Measurements from ENCODE around the gene DDR2. TPM values are rescaled to one million over a fixed set of nuclear protein-coding genes. Genes with fewer than 3 reads are reported as not detected.

The DDR2 gene
- total RNA-seq, 1 donor from 2014 or later = 5.8 TPM

DNA sequence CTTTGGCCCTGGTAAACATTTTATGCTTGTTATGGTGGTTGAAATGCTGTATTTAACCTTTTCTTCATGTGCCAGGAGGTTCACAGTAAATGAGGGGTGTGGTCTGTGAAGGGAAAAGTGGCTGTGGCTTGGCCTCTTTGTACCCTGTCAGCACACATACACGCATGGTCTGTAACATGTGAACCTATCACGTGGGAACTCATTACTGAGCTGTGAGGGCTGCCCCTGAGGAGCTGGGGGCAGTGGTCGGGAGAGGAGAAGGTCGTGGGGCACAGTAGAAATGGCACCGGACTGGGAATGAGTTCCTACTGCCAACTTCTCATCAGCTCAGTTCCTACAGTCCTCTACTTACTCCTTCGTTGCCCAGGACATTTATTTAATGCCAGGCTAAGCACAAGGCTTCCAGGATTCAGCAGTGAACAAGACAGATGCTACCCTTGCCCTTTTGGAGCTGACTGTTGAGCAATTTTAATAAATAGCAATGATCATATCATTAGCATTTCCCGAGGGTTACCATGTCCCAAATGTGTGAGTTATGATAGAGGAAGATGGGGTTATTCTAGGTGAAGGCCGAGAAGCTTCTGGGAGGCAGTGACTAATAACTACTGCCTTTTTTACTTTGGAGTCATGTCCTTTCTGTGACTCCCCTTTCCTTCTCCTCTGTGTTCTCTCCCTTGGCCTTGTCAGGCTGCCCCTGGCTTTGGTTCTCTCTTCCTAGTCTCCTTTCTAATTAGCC lies 38.8 kb downstream of the DDR2 start:
- no peak for DNase-seq (ENCODE audit: extremely low read depth, low read depth, low spot score)

- DNase-seq (ENCODE audit: extremely low read depth, low read depth, low spot score) = no peak
These were observed 39.6 kb downstream of the DDR2 start for GRCh38 chr1:162671664-162672410.

DNA sequence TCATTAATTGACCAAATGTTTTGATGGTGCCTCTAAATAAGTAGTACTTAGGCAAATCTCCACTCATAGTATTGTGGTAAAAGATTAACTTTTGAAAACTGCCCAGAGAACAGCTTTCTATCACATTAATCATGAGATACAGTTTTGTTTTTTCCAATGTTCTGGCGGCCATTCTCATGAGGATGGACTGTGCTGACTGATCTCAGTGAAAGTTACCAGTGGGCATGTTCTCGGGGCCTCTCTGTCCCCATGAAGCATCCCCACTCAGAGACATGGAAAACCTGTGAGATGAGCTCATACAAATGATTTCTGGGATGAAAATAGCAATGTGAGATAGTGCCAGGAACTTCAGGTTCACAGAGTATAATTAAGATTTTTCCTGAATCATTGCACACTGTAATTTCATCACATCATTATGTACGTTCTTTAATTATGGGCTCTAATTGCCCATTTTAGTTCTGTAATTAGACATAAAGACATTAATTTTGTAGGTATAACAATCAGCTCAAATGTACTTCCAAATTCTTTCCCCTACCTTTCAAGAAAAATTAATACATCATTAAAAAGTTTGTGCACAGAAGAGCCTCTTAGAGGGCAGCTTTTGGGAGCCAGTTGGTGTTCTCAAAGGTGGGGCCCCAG lies 40.5 kb downstream of the DDR2 start:
- no peak for DNase-seq (ENCODE audit: extremely low read depth, low read depth, low spot score)

DNA sequence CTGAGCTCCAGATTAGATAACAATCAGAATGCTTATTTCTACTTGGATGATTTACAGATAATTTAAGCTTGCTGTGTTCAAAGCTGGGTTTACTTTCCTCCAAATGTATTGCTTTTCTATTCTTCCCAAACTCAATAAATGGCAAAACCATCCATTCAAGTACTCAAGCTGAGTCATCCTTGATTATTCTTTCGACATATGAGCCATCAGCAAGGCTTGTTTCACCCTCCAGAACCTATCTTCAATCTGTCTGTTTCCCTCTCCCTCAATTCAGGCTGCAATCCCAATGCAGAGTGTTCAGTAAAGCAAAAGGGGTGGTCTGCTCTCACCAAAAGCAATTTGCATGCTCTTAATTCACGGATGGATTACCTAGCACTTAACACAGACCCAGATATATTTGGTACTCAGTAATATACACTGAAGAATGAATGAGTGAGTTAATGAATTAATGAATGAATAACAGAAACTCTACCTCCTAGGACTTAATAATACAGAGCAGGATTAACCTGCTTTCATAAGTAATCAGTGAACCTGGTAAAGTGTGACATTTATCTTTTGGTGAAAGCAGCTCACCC lies 41.9 kb downstream of the DDR2 start:
- DNase-seq (ENCODE audit: extremely low read depth, low read depth, low spot score) = no peak

DNA sequence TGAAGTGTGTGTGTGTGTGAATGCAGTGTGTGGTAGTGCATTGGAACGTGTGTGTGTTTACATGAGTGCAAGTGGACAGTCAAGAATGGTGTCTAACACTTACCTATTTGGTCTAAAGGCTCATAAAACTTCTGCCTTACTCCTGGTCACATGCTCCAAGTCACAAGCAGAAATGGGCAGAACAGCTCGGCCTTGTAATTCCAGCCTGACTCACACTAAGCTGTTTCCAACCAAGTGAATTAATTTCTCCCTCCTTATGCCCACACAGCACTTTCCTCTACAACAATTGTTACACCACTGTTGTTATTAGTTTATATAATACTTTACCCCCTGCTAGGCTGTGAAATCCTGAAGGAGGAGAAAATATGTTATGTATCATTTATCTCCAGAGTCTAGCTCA lies 43.8 kb downstream of the DDR2 start:
- no peak for DNase-seq (ENCODE audit: extremely low read depth, low read depth, low spot score)

DNA sequence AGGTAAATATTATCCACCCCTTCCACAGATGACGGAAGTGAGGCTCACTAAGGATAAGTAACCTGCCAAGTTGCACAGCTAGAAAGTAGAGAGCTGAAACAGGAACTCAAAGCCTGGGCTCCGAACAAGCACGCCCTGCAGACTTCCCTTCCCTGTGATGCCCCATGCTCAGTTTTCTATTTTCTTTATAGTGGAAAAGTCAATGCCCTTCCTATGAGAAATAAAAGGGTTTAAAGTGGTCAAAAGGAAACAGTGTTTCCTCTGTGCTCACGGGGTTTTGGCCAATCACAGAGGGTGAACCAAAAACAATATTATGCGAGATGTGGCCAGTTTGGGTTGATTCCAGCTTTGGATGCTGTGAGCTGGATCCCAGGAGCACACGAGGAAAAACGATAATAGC lies 44.5 kb downstream of the DDR2 start:
- DNase-seq (ENCODE audit: extremely low read depth, low read depth, low spot score) = no peak

DNA sequence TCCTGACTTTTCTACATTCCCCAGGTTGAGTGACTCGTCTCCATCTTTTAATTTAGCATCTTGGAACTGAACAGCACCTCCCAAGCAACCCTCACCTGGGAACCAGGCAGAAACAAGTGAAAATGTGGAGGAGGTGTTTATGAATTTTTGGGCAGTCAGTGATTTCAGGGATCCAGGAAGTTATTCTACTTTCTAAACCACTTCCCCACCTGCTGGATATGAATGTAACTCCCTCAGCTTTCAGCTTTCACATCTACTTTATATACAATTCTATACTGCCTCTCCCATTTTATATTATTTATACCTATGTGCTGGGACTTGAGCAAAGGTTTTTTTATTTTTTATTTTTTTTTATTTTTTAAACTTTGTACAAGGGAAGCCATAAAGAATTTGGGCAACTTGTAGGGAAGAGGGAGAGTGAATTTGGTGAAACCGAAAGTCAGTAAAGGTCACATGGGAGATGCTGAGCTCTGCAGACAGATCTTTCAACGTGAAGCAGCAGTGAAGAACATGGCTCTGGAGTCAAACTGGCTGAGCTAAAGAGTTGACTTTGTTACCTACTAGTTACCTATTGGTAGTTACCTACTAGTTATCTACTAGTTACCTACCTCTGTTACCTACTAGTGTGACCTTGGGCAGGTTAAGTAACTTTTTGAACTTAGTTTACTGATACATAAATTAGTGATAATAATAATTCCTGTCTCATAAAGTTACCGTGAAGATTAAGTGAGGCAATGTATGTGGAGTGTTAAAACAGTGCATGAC lies 45.5 kb downstream of the DDR2 start:
- DNase-seq (ENCODE audit: extremely low read depth, low read depth, low spot score) = no peak

- DNase-seq (ENCODE audit: extremely low read depth, low read depth, low spot score) = no peak
These were observed 46.2 kb downstream of the DDR2 start for GRCh38 chr1:162678439-162678838.

GRCh38 chr1:162679298-162679697 lies 47.0 kb downstream of the DDR2 start:
- DNase-seq (ENCODE audit: extremely low read depth, low read depth, low spot score) = no peak

DNA sequence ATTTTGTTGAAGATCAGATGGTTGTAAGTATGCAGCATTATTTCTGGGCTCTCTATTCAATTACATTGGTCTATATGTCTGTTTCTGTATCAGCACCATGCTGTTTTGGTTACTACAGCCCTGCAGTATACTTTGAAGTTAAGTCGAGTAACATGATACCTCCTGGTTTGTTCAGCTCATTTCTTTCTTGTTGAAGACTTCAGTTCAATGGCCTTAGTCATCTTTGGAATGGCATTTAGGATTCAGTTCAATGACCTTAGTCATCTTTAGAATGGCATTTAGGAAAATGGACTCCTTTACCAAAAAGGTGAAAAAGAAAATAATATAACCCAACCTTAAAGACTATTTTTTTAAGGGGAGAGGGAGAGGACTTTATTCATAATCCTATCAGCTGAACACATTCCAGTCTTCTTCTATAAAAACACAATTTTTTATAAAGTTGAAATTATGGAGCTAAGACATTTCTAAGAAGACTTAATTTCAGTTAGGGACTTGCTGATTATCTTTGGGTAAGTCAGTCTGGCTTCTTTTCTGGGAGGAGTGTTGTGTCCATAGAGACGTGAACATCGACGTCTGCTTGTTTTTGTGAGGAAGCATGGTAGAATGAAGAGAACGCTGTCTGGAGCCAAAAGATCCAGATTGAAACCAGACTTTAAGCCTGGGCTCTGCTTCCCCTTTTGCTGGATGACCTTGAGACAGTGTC lies 48.3 kb downstream of the DDR2 start:
- no peak for DNase-seq (ENCODE audit: extremely low read depth, low read depth, low spot score)

- DNase-seq (ENCODE audit: extremely low read depth, low read depth, low spot score) = no peak
These were observed 48.8 kb downstream of the DDR2 start for GRCh38 chr1:162681122-162681436.

- DNase-seq (ENCODE audit: extremely low read depth, low read depth, low spot score) = no peak
These were observed 49.8 kb downstream of the DDR2 start for GRCh38 chr1:162682013-162682419.

- no peak for DNase-seq (ENCODE audit: extremely low read depth, low read depth, low spot score)
These were observed 55.6 kb downstream of the DDR2 start for GRCh38 chr1:162687870-162688269.

GRCh38 chr1:162688521-162688920 lies 56.3 kb downstream of the DDR2 start:
- DNase-seq (ENCODE audit: extremely low read depth, low read depth, low spot score) = no peak

GRCh38 chr1:162688931-162689330 lies 56.7 kb downstream of the DDR2 start:
- DNase-seq (ENCODE audit: extremely low read depth, low read depth, low spot score) = no peak

GRCh38 chr1:162689745-162690671 lies 57.7 kb downstream of the DDR2 start:
- no peak for DNase-seq (ENCODE audit: extremely low read depth, low read depth, low spot score)

DNA sequence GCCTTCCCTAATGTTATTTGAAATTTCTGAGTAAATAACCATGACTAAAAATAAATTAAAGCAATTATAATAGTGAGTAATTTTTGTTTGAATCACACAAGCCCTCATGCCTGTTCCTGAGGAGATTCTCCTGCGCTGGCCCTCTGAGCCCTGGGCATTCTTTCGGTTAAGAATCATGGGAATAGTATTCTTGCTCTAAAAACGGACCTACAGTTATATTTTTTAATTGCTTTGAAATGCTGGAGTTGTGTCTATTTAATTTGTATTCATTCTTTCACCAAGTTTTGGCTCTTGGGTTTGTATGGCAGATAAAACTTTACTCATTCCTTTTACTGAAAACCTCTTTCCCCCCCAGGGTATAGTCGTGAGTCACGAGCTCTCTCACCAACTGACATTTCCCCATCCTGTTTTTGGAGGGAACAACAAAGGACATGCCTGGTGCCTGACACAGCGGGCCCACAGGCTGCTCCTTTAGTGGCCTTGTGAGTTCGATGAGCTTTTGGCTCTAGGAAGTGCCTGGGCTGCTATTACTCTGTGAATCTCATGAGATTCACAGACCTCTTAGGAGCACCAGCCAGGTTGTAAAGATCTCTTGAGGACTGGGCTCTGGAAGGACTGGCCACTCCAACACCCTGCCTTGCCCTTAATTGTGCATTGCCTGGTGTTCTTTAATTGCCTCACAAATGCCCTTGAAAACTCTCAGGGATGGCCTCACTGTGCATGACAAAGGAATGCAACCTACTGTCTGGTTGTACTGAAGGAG lies 58.6 kb downstream of the DDR2 start:
- DNase-seq (ENCODE audit: extremely low read depth, low read depth, low spot score) = no peak

GRCh38 chr1:162691999-162692575 lies 59.8 kb downstream of the DDR2 start:
- DNase-seq (ENCODE audit: extremely low read depth, low read depth, low spot score) = no peak

Measured in glomerular endothelial cell (primary cell).